HUDEP-2 (cell line): ENCODE results near the gene UQCC3.
"Not testable (repeated sequence)": the region's sequence is repeated elsewhere in the genome, so short reads cannot be mapped to it uniquely, and the experiment has no call there.

ENCODE experiments used
- DNase-seq, 76 experiments: peaks; one replicate each; lab custom pipeline; 2025; ENCODE audit not compliant: unreplicated experiment in 76 of 76; lab: John Stamatoyannopoulos, UW

Gene UQCC3

GRCh38 chr11:62693624-62694023 lies 22.2 kb downstream of the UQCC3 start:
- DNase-seq = not testable (repeated sequence)

- peak in 69 of 76 experiments; percentile 9 to 77 (median 62) for DNase-seq
Observed at GRCh38 chr11:62694455-62695167, 23.1 kb downstream of the UQCC3 start.

- no peak for DNase-seq
Observed at GRCh38 chr11:62702246-62702645, 30.8 kb downstream of the UQCC3 start.

GRCh38 chr11:62703921-62704320 lies 32.4 kb downstream of the UQCC3 start:
- DNase-seq = not testable (repeated sequence)

- peak in 11 of 76 experiments; percentile 8 to 57 (median 27) for DNase-seq
Observed at GRCh38 chr11:62705413-62705812, 33.9 kb downstream of the UQCC3 start.

- peak in 75 of 76 experiments; percentile 35 to 95 (median 88) for DNase-seq
Observed at GRCh38 chr11:62705880-62706849, 34.7 kb downstream of the UQCC3 start.

GRCh38 chr11:62706850-62707247 lies 35.4 kb downstream of the UQCC3 start:
- peak in 4 of 76 experiments; percentile 22 to 51 (median 35) for DNase-seq

- peak in 3 of 76 experiments; percentile 5 to 36 (median 6) for DNase-seq
Observed at GRCh38 chr11:62707277-62707861, 35.9 kb downstream of the UQCC3 start, which contains the start of the genes BSCL2 and GNG3. Gene BSCL2 (minus strand): TSS chr11:62707424. CDS start chr11:62707195, 229 bp downstream. Gene GNG3 (plus strand): TSS chr11:62707676. CDS start chr11:62708296, 620 bp downstream.

GRCh38 chr11:62708392-62708791 lies 36.9 kb downstream of the UQCC3 start:
- peak in 49 of 76 experiments; percentile 5 to 57 (median 30) for DNase-seq

GRCh38 chr11:62708793-62709192 lies 37.3 kb downstream of the UQCC3 start:
- peak in 9 of 76 experiments; percentile 11 to 63 (median 35) for DNase-seq

- DNase-seq = peak in 75 of 76 experiments; percentile 71 to 97 (median 93)
Observed at GRCh38 chr11:62709247-62710000, 38.0 kb downstream of the UQCC3 start.

GRCh38 chr11:62710001-62710345 lies 38.5 kb downstream of the UQCC3 start:
- peak in 13 of 76 experiments; percentile 3 to 70 (median 36) for DNase-seq

- no peak for DNase-seq
Observed at GRCh38 chr11:62712276-62712812, 40.9 kb downstream of the UQCC3 start.

- no peak for DNase-seq
Observed at GRCh38 chr11:62712861-62713260, 41.4 kb downstream of the UQCC3 start.

GRCh38 chr11:62713343-62713742 lies 41.9 kb downstream of the UQCC3 start:
- peak in 22 of 76 experiments; percentile 4 to 42 (median 18) for DNase-seq

- DNase-seq = no peak
Observed at GRCh38 chr11:62715150-62716130, 44.0 kb downstream of the UQCC3 start.

GRCh38 chr11:62716206-62716605 lies 44.7 kb downstream of the UQCC3 start:
- DNase-seq = no peak

- no peak for DNase-seq
Observed at GRCh38 chr11:62716816-62717215, 45.3 kb downstream of the UQCC3 start.
